H1 (cell line): Measurements from ENCODE around the gene HRH2.

Source experiments
- CTCF ChIP-seq, 3 experiments: IDR thresholded peaks; 1 replicate in 2 of 3; 2 replicates in 1 of 3; pipeline versions ENCODE4 v1.5.1 to v1.6.1; 2011; ENCODE audit warnings: low read length in 3 of 3, mild to moderate bottlenecking in 3 of 3, inconsistent platforms in 2 of 3, low read depth in 1 of 3, moderate library complexity in 1 of 3; ENCODE audit not compliant: insufficient read depth in 1 of 3; ENCODE audit errors: control extremely low read depth in 1 of 3
- GABPA ChIP-seq: IDR thresholded peaks from 2 replicates; pipeline ENCODE4 v1.6.1; 2011; ENCODE audit warnings: mild to moderate bottlenecking, low read length, moderate library complexity, borderline replicate concordance; ENCODE audit not compliant: insufficient read depth
- MAX ChIP-seq: IDR thresholded peaks from 2 replicates; pipeline ENCODE4 v1.6.1; 2012; ENCODE audit warnings: inconsistent platforms
- RNF2 ChIP-seq: fragments of 200-900, 300-1000 bp; sonication (generic); IDR thresholded peaks from 2 replicates; pipeline ENCODE4 v1.7.1; 2016; ENCODE audit warnings: borderline replicate concordance, low read depth, mild to moderate bottlenecking, antibody characterized with exemption, low read length; ENCODE audit not compliant: poor library complexity, severe bottlenecking; ENCODE audit errors: missing control alignments

GRCh38 chr5:175751369-175751768, 93.5 kb downstream of the HRH2 start:
- TF ChIP-seq MAX = no peak
- TF ChIP-seq CTCF (IDR thresholded peaks at IDR 0.05; ENCODE audit: control extremely low read depth in 1 of 3, insufficient read depth in 1 of 3, low read depth in 1 of 3, low read length in 3 of 3) = no peak
- no peak for TF ChIP-seq RNF2
- TF ChIP-seq GABPA = no peak
